ENCODE results near the gene MED12L.
"Not testable (repeated sequence)": the region's sequence is repeated elsewhere in the genome, so short reads cannot be mapped to it uniquely, and the experiment has no call there.

Gene MED12L

GRCh38 chr3:151145713-151146070 is 60.2 kb downstream of the MED12L start:
- DNase-seq: no peak

- DNase-seq: peak; percentile 91
Observed at GRCh38 chr3:151146071-151146730, 60.7 kb downstream of the MED12L start.

GRCh38 chr3:151146731-151147091 is 61.2 kb downstream of the MED12L start:
- DNase-seq: no peak

- DNase-seq: no peak
Observed at GRCh38 chr3:151147299-151147698, 61.8 kb downstream of the MED12L start.

- no peak for DNase-seq
Observed at GRCh38 chr3:151152455-151153079, 67.1 kb downstream of the MED12L start.

- DNase-seq: no peak
Observed at GRCh38 chr3:151154566-151154965, 69.1 kb downstream of the MED12L start.

GRCh38 chr3:151155409-151156128 is 70.1 kb downstream of the MED12L start:
- DNase-seq: no peak

- DNase-seq: peak; percentile 25
Observed at GRCh38 chr3:151156618-151157216, 71.3 kb downstream of the MED12L start.

GRCh38 chr3:151159806-151160205 is 74.3 kb downstream of the MED12L start:
- no peak for DNase-seq

GRCh38 chr3:151165226-151165625 is 79.8 kb downstream of the MED12L start:
- no peak for DNase-seq

GRCh38 chr3:151166161-151166560 is 80.7 kb downstream of the MED12L start:
- DNase-seq: no peak

- DNase-seq: peak; percentile 39
Observed at GRCh38 chr3:151168269-151169094, 83.0 kb downstream of the MED12L start.

GRCh38 chr3:151169262-151169947 is 83.9 kb downstream of the MED12L start:
- no peak for DNase-seq

GRCh38 chr3:151169948-151170679 is 84.7 kb downstream of the MED12L start:
- not testable (repeated sequence) for DNase-seq

GRCh38 chr3:151171145-151171757 is 85.8 kb downstream of the MED12L start:
- no peak for DNase-seq

GRCh38 chr3:151174351-151174750 is 88.9 kb downstream of the MED12L start:
- no peak for DNase-seq

- no peak for DNase-seq
Observed at GRCh38 chr3:151175952-151176351, 90.5 kb downstream of the MED12L start.

GRCh38 chr3:151178208-151178845 is 92.9 kb downstream of the MED12L start:
- no peak for DNase-seq

- no peak for DNase-seq
Observed at GRCh38 chr3:151182349-151183079, 97.0 kb downstream of the MED12L start.

- no peak for DNase-seq
Observed at GRCh38 chr3:151183265-151183671, 97.8 kb downstream of the MED12L start.

Data from retina (tissue), 1 donor.